GM23338 (cell line): Measurements from ENCODE around the gene QSOX1. TPM values are rescaled to one million over a fixed set of nuclear protein-coding genes. Genes with fewer than 3 reads are reported as not detected.

Source experiments
- ATAC-seq: fragments of 200-7000 bp; cut with Tn5 transposase; 3 replicates; pipeline ENCODE4 v1.9.1; 2020
- DNase-seq: peaks from one replicate; pipeline ENCODE4 v3.0.0-alpha.2; 2015; ENCODE audit warnings: low spot score
- H2AFZ ChIP-seq: fragments of 200-600 bp; sonication (generic); 2 replicates; pipeline ENCODE4 v1.8.0; 2016; ENCODE audit warnings: antibody characterized with exemption, mild to moderate bottlenecking, moderate library complexity
- H3F3A ChIP-seq: fragments of 200-600 bp; sonication (generic); replicated peaks from 2 replicates; pipeline ENCODE4 v1.8.0; 2017; ENCODE audit warnings: antibody characterized with exemption, mixed run types, low read depth
- H3K27ac ChIP-seq: fragments of 200-600 bp; sonication (generic); 2 replicates; pipeline ENCODE4 v1.6.1; 2016; ENCODE audit warnings: low read depth
- H3K27me3 ChIP-seq: fragments of 200-600 bp; sonication (generic); 2 replicates; pipeline ENCODE4 v1.8.0; 2016; ENCODE audit warnings: mild to moderate bottlenecking, mixed run types, moderate library complexity; ENCODE audit not compliant: insufficient read depth
- H3K36me3 ChIP-seq: fragments of 200-600 bp; sonication (generic); 2 replicates; pipeline ENCODE4 v1.8.0; 2016; ENCODE audit warnings: mild to moderate bottlenecking; ENCODE audit not compliant: insufficient read depth
- H3K4me1 ChIP-seq: fragments of 200-600 bp; sonication (generic); 2 replicates; pipeline ENCODE4 v1.8.0; 2016; ENCODE audit warnings: mild to moderate bottlenecking, moderate library complexity; ENCODE audit not compliant: insufficient read depth
- H3K4me2 ChIP-seq: fragments of 200-600 bp; sonication (generic); 2 replicates; pipeline ENCODE4 v1.7.1; 2017; ENCODE audit warnings: mixed run types
- H3K4me3 ChIP-seq: fragments of 200-600 bp; sonication (generic); 2 replicates; pipeline ENCODE4 v1.6.1; 2016; ENCODE audit warnings: mixed run types
- H3K79me2 ChIP-seq: fragments of 200-600 bp; sonication (generic); replicated peaks from 2 replicates; pipeline ENCODE4 v1.8.0; 2017; ENCODE audit warnings: mild to moderate bottlenecking; ENCODE audit not compliant: insufficient read depth
- H3K9me2 ChIP-seq: fragments of 200-600 bp; sonication (generic); 2 replicates; pipeline ENCODE4 v1.8.0; 2017; ENCODE audit not compliant: insufficient read depth
- H4K20me1 ChIP-seq: fragments of 200-600 bp; sonication (generic); replicated peaks from 2 replicates; pipeline ENCODE4 v1.8.0; 2017; ENCODE audit warnings: mild to moderate bottlenecking; ENCODE audit not compliant: insufficient read depth
- H3K27ac Mint-ChIP-seq: 2 replicates; pipeline ENCODE4 v1.8.0; 2020; ENCODE audit warnings: inconsistent platforms, mild to moderate bottlenecking, moderate library complexity, mixed read lengths
- H3K27me3 Mint-ChIP-seq: 3 replicates; pipeline ENCODE4 v1.8.0; 2022; ENCODE audit warnings: low read depth, mild to moderate bottlenecking, moderate library complexity, mixed read lengths, inconsistent platforms; ENCODE audit not compliant: insufficient read depth, poor library complexity
- H3K36me3 Mint-ChIP-seq: 3 replicates; pipeline ENCODE4 v1.8.0; 2021; ENCODE audit warnings: low read depth, mild to moderate bottlenecking, inconsistent platforms, moderate library complexity, mixed read lengths
- H3K4me1 Mint-ChIP-seq: 3 replicates; pipeline ENCODE4 v1.8.0; 2020; ENCODE audit warnings: mild to moderate bottlenecking, inconsistent platforms, mixed read lengths
- H3K4me3 Mint-ChIP-seq: 3 replicates; pipeline ENCODE4 v1.8.0; 2021; ENCODE audit warnings: moderate library complexity, mild to moderate bottlenecking, inconsistent platforms, mixed read lengths
- H3K9me3 Mint-ChIP-seq: 3 replicates; pipeline ENCODE4 v1.8.0; 2020; ENCODE audit warnings: moderate library complexity, mild to moderate bottlenecking, inconsistent platforms, mixed read lengths
- CREB1 ChIP-seq: fragments of 250-450 bp; sonication (Bioruptor Pico); IDR thresholded peaks from 2 replicates; pipeline ENCODE4 v1.5.0; 2020; ENCODE audit warnings: low read depth, mild to moderate bottlenecking, moderate library complexity
- EZH2 ChIP-seq: fragments of 200-600 bp; sonication (generic); IDR thresholded peaks from one replicate; pipeline ENCODE4 v1.8.0; 2017; ENCODE audit warnings: antibody characterized with exemption, mild to moderate bottlenecking, low read depth; ENCODE audit not compliant: unreplicated experiment
- EZH2phosphoT487 ChIP-seq: fragments of 200-600 bp; sonication (generic); IDR thresholded peaks from one replicate; pipeline ENCODE4 v1.8.1; 2018; ENCODE audit warnings: antibody characterized with exemption; ENCODE audit not compliant: unreplicated experiment
- JUNB ChIP-seq: IDR thresholded peaks from one replicate; pipeline ENCODE4 v1.6.1; 2016; ENCODE audit warnings: antibody characterized with exemption; ENCODE audit not compliant: unreplicated experiment
- NANOG ChIP-seq: IDR thresholded peaks from 2 replicates; pipeline ENCODE4 v1.6.1; 2016; ENCODE audit warnings: antibody characterized with exemption, borderline replicate concordance
- POLR2AphosphoS5 ChIP-seq: IDR thresholded peaks from 2 replicates; pipeline ENCODE4 v1.6.1; 2016; ENCODE audit warnings: antibody characterized with exemption, low read depth
- ZNF114 ChIP-seq: fragments of 250-450 bp; sonication (Bioruptor Pico); IDR thresholded peaks from 2 replicates; pipeline ENCODE4 v1.5.0; 2020; ENCODE audit warnings: mild to moderate bottlenecking, moderate library complexity
- ZNF331 ChIP-seq: fragments of 250-450 bp; sonication (Bioruptor Pico); IDR thresholded peaks from 2 replicates; pipeline ENCODE4 v1.5.0; 2020; ENCODE audit warnings: low read depth, mild to moderate bottlenecking, moderate library complexity
- polyA plus RNA-seq: library from polyadenylated mRNA; unstranded; fragments of >200 nt; fragmentation: Nextera tagmentation; extraction: Ambion mirVana; gene quantifications from 2 replicates; pipeline ENCODE4 v1.2.1, GENCODE V29; 2016
- total RNA-seq: library from RNA; depleted of rRNA; stranded (reverse); fragments of >200 nt; shearing (Covaris generic); gene quantifications from 2 replicates; pipeline ENCODE4 v1.2.3, GENCODE V29; 2014
- TF ChIP-seq, protein P1 (sequence below): IDR thresholded peaks from one replicate; pipeline ENCODE4 v1.6.1; 2018; ENCODE audit warnings: antibody characterized with exemption; ENCODE audit not compliant: unreplicated experiment
- TF ChIP-seq, protein P2 (sequence below): IDR thresholded peaks from 2 replicates; pipeline ENCODE4 v1.6.1; 2016; ENCODE audit warnings: antibody characterized with exemption
- TF ChIP-seq, protein P3 (sequence below), 2 experiments: fragments of 200-600 bp in 1 of 2; sonication (generic) in 1 of 2; conservative IDR thresholded peaks; 2 replicates each; pipeline versions ENCODE4 v1.5.1 to v1.6.1; 2016 to 2017; ENCODE audit warnings: antibody characterized with exemption in 2 of 2, low read depth in 2 of 2, mild to moderate bottlenecking in 2 of 2, moderate library complexity in 1 of 2

QSOX1 gene
- total and polyA plus RNA-seq, 2 experiments from 2014 or later, result 47.8 to 119 TPM

DNA sequence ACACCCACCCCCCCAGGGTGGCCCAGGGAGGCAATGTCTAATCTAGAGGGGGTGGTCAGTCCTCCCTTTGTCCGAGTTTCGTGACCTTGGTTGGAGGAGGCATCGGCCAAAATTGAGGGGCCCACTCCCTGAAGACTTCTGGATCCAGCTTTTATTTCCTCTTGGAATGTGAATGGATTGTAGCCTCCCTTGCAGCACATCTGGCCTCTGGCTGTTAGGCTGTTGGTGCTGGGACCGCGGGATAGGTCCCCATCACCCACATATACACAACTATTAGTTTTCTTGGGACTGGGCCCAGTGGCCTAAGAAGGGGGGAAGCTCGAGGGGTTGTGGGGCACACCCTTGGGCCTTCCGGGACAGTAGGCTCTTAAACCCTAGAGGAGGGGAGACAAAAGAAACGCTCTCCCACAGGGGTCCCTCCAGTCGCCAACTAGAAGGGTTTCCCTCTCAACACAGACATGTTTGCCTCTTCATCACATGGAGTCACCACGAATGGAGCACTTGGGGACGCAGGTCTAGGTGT is 77.9 kb downstream of the QSOX1 start:
- TF ChIP-seq POLR2AphosphoS5, result no peak
- TF ChIP-seq EZH2, result peak; percentile 22
- TF ChIP-seq EZH2phosphoT487, result no peak
- H3K4me3 ChIP-seq, result peak overlapping the region; percentile 85
- no peak overlapping the region for H3K27ac ChIP-seq
- H3K27me3 ChIP-seq, result peaks cover 92% of the 10 kb centered on the region
- ATAC-seq (no peak), DNase-seq (peak; percentile 58)
- H3K79me2 ChIP-seq, result 0 out of 2 replicates have a peak, but pooled peaks cover 4% of the 10 kb centered on the region
- peaks cover 7% of the 10 kb centered on the region for H3K9me3 Mint-ChIP-seq
- H3K27me3 Mint-ChIP-seq, result peaks cover 92% of the 10 kb centered on the region
- no peaks in the 10 kb centered on the region; the same call in 1 of the 2 replicates for H4K20me1 ChIP-seq
- no peaks in the 10 kb centered on the region for H3K9me2 ChIP-seq
- H3K4me3 Mint-ChIP-seq, result peak overlapping the region; percentile 77
- H3F3A ChIP-seq, result peaks cover 48% of the 10 kb centered on the region
- H3K4me1 Mint-ChIP-seq, result peaks cover 57% of the 10 kb centered on the region
- no peak overlapping the region for H3K27ac Mint-ChIP-seq
- H3K4me1 ChIP-seq, result peaks cover 53% of the 10 kb centered on the region
- H2AFZ ChIP-seq, result no peak overlapping the region
- H3K36me3 Mint-ChIP-seq, result no peaks in the 10 kb centered on the region; the same call in 2 of the 3 replicates
- no peaks in the 10 kb centered on the region for H3K36me3 ChIP-seq
- H3K4me2 ChIP-seq, result peak overlapping the region; percentile 100

DNA sequence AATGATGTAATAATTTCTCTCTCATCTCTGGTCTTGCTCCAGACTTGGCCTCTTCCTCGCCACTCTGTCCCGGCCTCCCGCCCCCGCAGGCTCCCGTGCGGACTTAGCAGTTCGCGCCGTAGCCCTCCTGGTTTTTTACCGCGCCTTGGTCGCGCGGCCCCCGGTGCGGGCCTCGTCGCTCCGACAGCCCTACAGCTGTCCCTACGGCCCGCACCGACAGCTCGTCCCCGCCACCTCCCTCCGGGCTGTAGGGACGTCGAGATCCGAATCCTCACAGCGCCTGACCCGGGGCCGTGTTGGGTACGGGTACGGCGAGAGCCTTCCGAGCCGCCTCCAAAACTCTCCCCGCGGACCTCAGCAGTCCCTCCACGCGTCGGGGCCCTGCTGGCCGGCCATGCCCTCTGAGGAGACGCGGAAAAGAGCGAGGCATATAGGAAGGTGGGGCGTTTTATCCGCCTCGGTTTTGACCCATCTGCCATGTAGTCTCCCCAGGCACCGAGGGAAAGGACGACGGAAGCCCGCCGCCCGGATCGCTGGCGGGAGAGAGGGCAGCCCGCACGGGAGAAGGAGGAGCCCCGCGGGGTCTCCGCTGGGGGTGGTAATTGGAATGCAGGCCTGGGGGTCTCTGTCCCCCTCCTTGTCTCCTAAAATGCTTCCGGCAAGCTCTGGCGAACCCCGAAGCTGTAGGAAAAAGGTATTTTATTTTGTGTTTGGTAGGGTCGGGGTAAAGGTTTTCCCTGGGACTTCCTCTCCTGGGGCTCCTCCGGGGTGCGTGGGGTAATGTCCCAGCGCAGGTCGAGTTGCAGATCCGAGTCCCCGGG is 78.7 kb downstream of the QSOX1 start:
- H3K27me3 Mint-ChIP-seq, result peaks cover 89% of the 10 kb centered on the region
- H3K27me3 ChIP-seq, result peaks cover 92% of the 10 kb centered on the region
- no peaks in the 10 kb centered on the region for H3K36me3 ChIP-seq
- peaks cover 61% of the 10 kb centered on the region for H3K4me1 Mint-ChIP-seq
- H2AFZ ChIP-seq, result no peak overlapping the region
- DNase-seq, result no peak
- peaks cover 53% of the 10 kb centered on the region for H3K4me1 ChIP-seq
- peaks cover 5% of the 10 kb centered on the region for H3K9me3 Mint-ChIP-seq
- ATAC-seq, result no peak
- H3K27ac Mint-ChIP-seq, result no peak overlapping the region
- no peaks in the 10 kb centered on the region; the same call in 1 of the 2 replicates for H4K20me1 ChIP-seq
- peaks cover 44% of the 10 kb centered on the region for H3F3A ChIP-seq
- peak overlapping the region; percentile 85 for H3K4me3 ChIP-seq
- H3K4me3 Mint-ChIP-seq, result peak overlapping the region; percentile 77
- 0 out of 2 replicates have a peak, but pooled peaks cover 4% of the 10 kb centered on the region for H3K79me2 ChIP-seq
- no peak overlapping the region for H3K27ac ChIP-seq
- H3K9me2 ChIP-seq, result no peaks in the 10 kb centered on the region
- H3K36me3 Mint-ChIP-seq, result no peaks in the 10 kb centered on the region; the same call in 2 of the 3 replicates
- peak overlapping the region; percentile 100 for H3K4me2 ChIP-seq
- TF ChIP-seq, protein P1, sequence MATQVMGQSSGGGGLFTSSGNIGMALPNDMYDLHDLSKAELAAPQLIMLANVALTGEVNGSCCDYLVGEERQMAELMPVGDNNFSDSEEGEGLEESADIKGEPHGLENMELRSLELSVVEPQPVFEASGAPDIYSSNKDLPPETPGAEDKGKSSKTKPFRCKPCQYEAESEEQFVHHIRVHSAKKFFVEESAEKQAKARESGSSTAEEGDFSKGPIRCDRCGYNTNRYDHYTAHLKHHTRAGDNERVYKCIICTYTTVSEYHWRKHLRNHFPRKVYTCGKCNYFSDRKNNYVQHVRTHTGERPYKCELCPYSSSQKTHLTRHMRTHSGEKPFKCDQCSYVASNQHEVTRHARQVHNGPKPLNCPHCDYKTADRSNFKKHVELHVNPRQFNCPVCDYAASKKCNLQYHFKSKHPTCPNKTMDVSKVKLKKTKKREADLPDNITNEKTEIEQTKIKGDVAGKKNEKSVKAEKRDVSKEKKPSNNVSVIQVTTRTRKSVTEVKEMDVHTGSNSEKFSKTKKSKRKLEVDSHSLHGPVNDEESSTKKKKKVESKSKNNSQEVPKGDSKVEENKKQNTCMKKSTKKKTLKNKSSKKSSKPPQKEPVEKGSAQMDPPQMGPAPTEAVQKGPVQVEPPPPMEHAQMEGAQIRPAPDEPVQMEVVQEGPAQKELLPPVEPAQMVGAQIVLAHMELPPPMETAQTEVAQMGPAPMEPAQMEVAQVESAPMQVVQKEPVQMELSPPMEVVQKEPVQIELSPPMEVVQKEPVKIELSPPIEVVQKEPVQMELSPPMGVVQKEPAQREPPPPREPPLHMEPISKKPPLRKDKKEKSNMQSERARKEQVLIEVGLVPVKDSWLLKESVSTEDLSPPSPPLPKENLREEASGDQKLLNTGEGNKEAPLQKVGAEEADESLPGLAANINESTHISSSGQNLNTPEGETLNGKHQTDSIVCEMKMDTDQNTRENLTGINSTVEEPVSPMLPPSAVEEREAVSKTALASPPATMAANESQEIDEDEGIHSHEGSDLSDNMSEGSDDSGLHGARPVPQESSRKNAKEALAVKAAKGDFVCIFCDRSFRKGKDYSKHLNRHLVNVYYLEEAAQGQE, result no peak
- TF ChIP-seq EZH2, result peak; percentile 87
- TF ChIP-seq, protein P2, sequence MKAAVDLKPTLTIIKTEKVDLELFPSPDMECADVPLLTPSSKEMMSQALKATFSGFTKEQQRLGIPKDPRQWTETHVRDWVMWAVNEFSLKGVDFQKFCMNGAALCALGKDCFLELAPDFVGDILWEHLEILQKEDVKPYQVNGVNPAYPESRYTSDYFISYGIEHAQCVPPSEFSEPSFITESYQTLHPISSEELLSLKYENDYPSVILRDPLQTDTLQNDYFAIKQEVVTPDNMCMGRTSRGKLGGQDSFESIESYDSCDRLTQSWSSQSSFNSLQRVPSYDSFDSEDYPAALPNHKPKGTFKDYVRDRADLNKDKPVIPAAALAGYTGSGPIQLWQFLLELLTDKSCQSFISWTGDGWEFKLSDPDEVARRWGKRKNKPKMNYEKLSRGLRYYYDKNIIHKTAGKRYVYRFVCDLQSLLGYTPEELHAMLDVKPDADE, result no peak
- TF ChIP-seq POLR2AphosphoS5, result no peak
- TF ChIP-seq ZNF331 (CRISPR knock-in tag), result no peak
- TF ChIP-seq JUNB, result no peak
- TF ChIP-seq NANOG, result no peak
- TF ChIP-seq CREB1, result no peak
- TF ChIP-seq, protein P3, sequence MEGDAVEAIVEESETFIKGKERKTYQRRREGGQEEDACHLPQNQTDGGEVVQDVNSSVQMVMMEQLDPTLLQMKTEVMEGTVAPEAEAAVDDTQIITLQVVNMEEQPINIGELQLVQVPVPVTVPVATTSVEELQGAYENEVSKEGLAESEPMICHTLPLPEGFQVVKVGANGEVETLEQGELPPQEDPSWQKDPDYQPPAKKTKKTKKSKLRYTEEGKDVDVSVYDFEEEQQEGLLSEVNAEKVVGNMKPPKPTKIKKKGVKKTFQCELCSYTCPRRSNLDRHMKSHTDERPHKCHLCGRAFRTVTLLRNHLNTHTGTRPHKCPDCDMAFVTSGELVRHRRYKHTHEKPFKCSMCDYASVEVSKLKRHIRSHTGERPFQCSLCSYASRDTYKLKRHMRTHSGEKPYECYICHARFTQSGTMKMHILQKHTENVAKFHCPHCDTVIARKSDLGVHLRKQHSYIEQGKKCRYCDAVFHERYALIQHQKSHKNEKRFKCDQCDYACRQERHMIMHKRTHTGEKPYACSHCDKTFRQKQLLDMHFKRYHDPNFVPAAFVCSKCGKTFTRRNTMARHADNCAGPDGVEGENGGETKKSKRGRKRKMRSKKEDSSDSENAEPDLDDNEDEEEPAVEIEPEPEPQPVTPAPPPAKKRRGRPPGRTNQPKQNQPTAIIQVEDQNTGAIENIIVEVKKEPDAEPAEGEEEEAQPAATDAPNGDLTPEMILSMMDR (conservative IDR thresholded peaks at IDR 0.05; ENCODE audit: low read depth in 2 of 2), result no peak
- TF ChIP-seq ZNF114 (CRISPR knock-in tag), result no peak
